Tibial artery (tissue), 4 donors: ENCODE data around the gene PTPN20.
"Not testable (repeated sequence)": the region's sequence is repeated elsewhere in the genome, so short reads cannot be mapped to it uniquely, and the experiment has no call there.

Source experiments
- DNase-seq, 2 donors: peaks; one replicate each; pipeline ENCODE4 v3.0.0-alpha.2; 2019
- H3K27ac ChIP-seq, 2 donors: fragments of 200-600 bp; sonication (generic) in 1 of 2; 1 replicate in 1 of 2; 2 replicates in 1 of 2; pipeline ENCODE4 v1.5.1; 2018 to 2019; ENCODE audit warnings: mild to moderate bottlenecking in 1 of 2
- H3K27me3 ChIP-seq, 2 donors: fragments of 200-600 bp; sonication (generic) in 1 of 2; one replicate each; pipeline versions ENCODE4 v1.5.1 to v1.6.0; 2016 to 2019
- H3K36me3 ChIP-seq, 3 donors: fragments of 200-600 bp; sonication (generic) in 2 of 3; one replicate each; pipeline ENCODE4 v1.5.1; 2016 to 2019; ENCODE audit warnings: mild to moderate bottlenecking in 2 of 3
- H3K4me1 ChIP-seq, 4 donors: fragments of 200-600 bp; sonication (generic) in 2 of 4; 1 replicate in 3 of 4; 2 replicates in 1 of 4; pipeline ENCODE4 v1.5.1; 2016 to 2019
- H3K4me3 ChIP-seq, 2 donors: fragments of 200-600 bp; sonication (generic) in 1 of 2; 1 replicate in 1 of 2; 2 replicates in 1 of 2; pipeline ENCODE4 v1.5.1; 2018 to 2019; ENCODE audit warnings: mild to moderate bottlenecking in 2 of 2
- H3K9me3 ChIP-seq, 3 donors: fragments of 200-600 bp; sonication (generic) in 1 of 3; one replicate each; pipeline ENCODE4 v1.5.1; 2016 to 2019
- intact Hi-C: fragments of 100-400 bp; cut with DNase I; formaldehyde crosslinking; loops from one replicate; pipeline ENCODE4 v1.15.0; 2023; ENCODE audit warnings: low total_unique reads

Gene PTPN20

GRCh38 chr10:46925156-46925555 lies 13.9 kb downstream of the PTPN20 start:
- H3K4me3 ChIP-seq, H3K36me3 ChIP-seq, DNase-seq, H3K9me3 ChIP-seq, H3K4me1 ChIP-seq, H3K27me3 ChIP-seq, H3K27ac ChIP-seq, intact Hi-C loops: not testable (repeated sequence)

GRCh38 chr10:46925853-46926252 lies 14.6 kb downstream of the PTPN20 start:
- H3K4me1 ChIP-seq, DNase-seq, intact Hi-C loops, H3K36me3 ChIP-seq, H3K9me3 ChIP-seq, H3K4me3 ChIP-seq, H3K27me3 ChIP-seq, H3K27ac ChIP-seq: not testable (repeated sequence)

- H3K9me3 ChIP-seq, intact Hi-C loops, DNase-seq, H3K27ac ChIP-seq, H3K4me3 ChIP-seq, H3K36me3 ChIP-seq, H3K27me3 ChIP-seq, H3K4me1 ChIP-seq: not testable (repeated sequence)
These were observed 17.6 kb downstream of the PTPN20 start for GRCh38 chr10:46928810-46929209.

GRCh38 chr10:46932383-46932782 lies 21.2 kb downstream of the PTPN20 start:
- H3K4me1 ChIP-seq, H3K36me3 ChIP-seq, H3K27me3 ChIP-seq, intact Hi-C loops, H3K27ac ChIP-seq, DNase-seq, H3K9me3 ChIP-seq, H3K4me3 ChIP-seq: not testable (repeated sequence)

GRCh38 chr10:46941091-46941490 lies 29.9 kb downstream of the PTPN20 start:
- H3K4me3 ChIP-seq, intact Hi-C loops, H3K9me3 ChIP-seq, H3K27me3 ChIP-seq, H3K4me1 ChIP-seq, H3K36me3 ChIP-seq, H3K27ac ChIP-seq, DNase-seq: not testable (repeated sequence)

- intact Hi-C loops, result not testable (repeated sequence)
These were observed 37.7 kb downstream of the PTPN20 start for GRCh38 chr10:46948687-46949518.

GRCh38 chr10:46952540-46952939 lies 41.3 kb downstream of the PTPN20 start:
- H3K36me3 ChIP-seq, H3K27me3 ChIP-seq, DNase-seq, H3K4me3 ChIP-seq, H3K4me1 ChIP-seq, H3K9me3 ChIP-seq, intact Hi-C loops, H3K27ac ChIP-seq: not testable (repeated sequence)

More at GRCh38 chr10:46948687-46949518, 37.7 kb downstream of the PTPN20 start:
- DNase-seq, H3K9me3 ChIP-seq, H3K27ac ChIP-seq, H3K27me3 ChIP-seq, H3K4me3 ChIP-seq, H3K36me3 ChIP-seq, H3K4me1 ChIP-seq: not testable (repeated sequence)

GRCh38 chr10:46960742-46961141 lies 49.5 kb downstream of the PTPN20 start:
- H3K27ac ChIP-seq, H3K9me3 ChIP-seq: not testable (repeated sequence)

GRCh38 chr10:46963356-46963755 lies 52.1 kb downstream of the PTPN20 start:
- H3K9me3 ChIP-seq, intact Hi-C loops: not testable (repeated sequence)

More at GRCh38 chr10:46960742-46961141, 49.5 kb downstream of the PTPN20 start:
- H3K4me3 ChIP-seq, H3K36me3 ChIP-seq, DNase-seq, H3K27me3 ChIP-seq, intact Hi-C loops, H3K4me1 ChIP-seq: not testable (repeated sequence)

GRCh38 chr10:46967013-46967412 lies 55.8 kb downstream of the PTPN20 start:
- H3K27me3 ChIP-seq, H3K27ac ChIP-seq, DNase-seq, intact Hi-C loops, H3K9me3 ChIP-seq, H3K4me3 ChIP-seq, H3K36me3 ChIP-seq, H3K4me1 ChIP-seq: not testable (repeated sequence)

More at GRCh38 chr10:46963356-46963755, 52.1 kb downstream of the PTPN20 start:
- not testable (repeated sequence) for H3K36me3 ChIP-seq, H3K4me1 ChIP-seq, H3K4me3 ChIP-seq, DNase-seq, H3K27ac ChIP-seq, H3K27me3 ChIP-seq

- intact Hi-C loops, H3K27ac ChIP-seq: not testable (repeated sequence)
These were observed 69.0 kb downstream of the PTPN20 start for GRCh38 chr10:46980223-46980622.

GRCh38 chr10:46987233-46987924 lies 76.2 kb downstream of the PTPN20 start:
- intact Hi-C loops, H3K4me3 ChIP-seq, H3K9me3 ChIP-seq, H3K27ac ChIP-seq, DNase-seq, H3K36me3 ChIP-seq, H3K4me1 ChIP-seq, H3K27me3 ChIP-seq: not testable (repeated sequence)

More at GRCh38 chr10:46980223-46980622, 69.0 kb downstream of the PTPN20 start:
- not testable (repeated sequence) for DNase-seq, H3K36me3 ChIP-seq, H3K27me3 ChIP-seq, H3K4me1 ChIP-seq, H3K9me3 ChIP-seq, H3K4me3 ChIP-seq
